ENCODE data around the gene NOVA2. TPM values are rescaled to one million over a fixed set of nuclear protein-coding genes. Genes with fewer than 3 reads are reported as not detected.

The NOVA2 gene
- polyA plus RNA-seq, 4 donors, result 2.8 to 4.8 (median 3.8) TPM

GRCh38 chr19:46000491-46001246 is 27.0 kb upstream of the NOVA2 start:
- DNase-seq (ENCODE audit: low read depth in 4 of 4, low spot score in 3 of 4), result no peak

GRCh38 chr19:45999653-46000121 is 26.0 kb upstream of the NOVA2 start:
- DNase-seq (ENCODE audit: low read depth in 4 of 4, low spot score in 3 of 4), result no peak

GRCh38 chr19:45998834-45999233 is 25.2 kb upstream of the NOVA2 start:
- no peak for DNase-seq (ENCODE audit: low read depth in 4 of 4, low spot score in 3 of 4)

- no peak for DNase-seq (ENCODE audit: low read depth in 4 of 4, low spot score in 3 of 4)
These were observed 23.3 kb upstream of the NOVA2 start for GRCh38 chr19:45996933-45997332.

GRCh38 chr19:45995715-45996385 is 22.2 kb upstream of the NOVA2 start:
- DNase-seq (ENCODE audit: low read depth in 4 of 4, low spot score in 3 of 4), result no peak

GRCh38 chr19:45994998-45995714 is 21.5 kb upstream of the NOVA2 start, which contains the start of gene CCDC61:
TSS of gene CCDC61 (plus strand) at chr19:45995467. CDS start at chr19:46003019, 7,552 bp downstream.
- DNase-seq (ENCODE audit: low read depth in 4 of 4, low spot score in 3 of 4), result peak; percentile 98 to 100 (median 100)

- DNase-seq (ENCODE audit: low read depth in 4 of 4, low spot score in 3 of 4), result no peak
These were observed 20.9 kb upstream of the NOVA2 start for GRCh38 chr19:45994456-45994997.

GRCh38 chr19:45990113-45990728 is 16.6 kb upstream of the NOVA2 start:
- DNase-seq (ENCODE audit: low read depth in 4 of 4, low spot score in 3 of 4), result no peak

GRCh38 chr19:45985321-45985720 is 11.7 kb upstream of the NOVA2 start:
- no peak for DNase-seq (ENCODE audit: low read depth in 4 of 4, low spot score in 3 of 4)

GRCh38 chr19:45981350-45981749 is 7.7 kb upstream of the NOVA2 start:
- DNase-seq (ENCODE audit: low read depth in 4 of 4, low spot score in 3 of 4), result no peak

GRCh38 chr19:45978156-45978555 is 4.5 kb upstream of the NOVA2 start:
- DNase-seq (ENCODE audit: low read depth in 4 of 4, low spot score in 3 of 4), result no peak

- no peak for DNase-seq (ENCODE audit: low read depth in 4 of 4, low spot score in 3 of 4)
These were observed 2.5 kb upstream of the NOVA2 start for GRCh38 chr19:45976178-45976577.

- no peak for DNase-seq (ENCODE audit: low read depth in 4 of 4, low spot score in 3 of 4)
These were observed 1.8 kb upstream of the NOVA2 start for GRCh38 chr19:45975306-45976070.

- DNase-seq (ENCODE audit: low read depth in 4 of 4, low spot score in 3 of 4), result no peak
These were observed 621 bp downstream of the NOVA2 start for GRCh38 chr19:45972947-45973540.

- DNase-seq (ENCODE audit: low read depth in 4 of 4, low spot score in 3 of 4), result no peak
These were observed 1.4 kb downstream of the NOVA2 start for GRCh38 chr19:45972081-45972946.

- no peak for DNase-seq (ENCODE audit: low read depth in 4 of 4, low spot score in 3 of 4)
These were observed 2.3 kb downstream of the NOVA2 start for GRCh38 chr19:45971260-45971902.

- DNase-seq (ENCODE audit: low read depth in 4 of 4, low spot score in 3 of 4), result no peak
These were observed 4.0 kb downstream of the NOVA2 start for GRCh38 chr19:45969676-45970075.

- DNase-seq (ENCODE audit: low read depth in 4 of 4, low spot score in 3 of 4), result no peak
These were observed 5.0 kb downstream of the NOVA2 start for GRCh38 chr19:45968626-45969025.
